Measurements from ENCODE around the gene NSG1. TPM values are rescaled to one million over a fixed set of nuclear protein-coding genes. Genes with fewer than 3 reads are reported as not detected.

Gene NSG1
- total RNA-seq, 3 donors from 2014 or later, result 0.48 to 7.3 (median 6.2) TPM

DNA sequence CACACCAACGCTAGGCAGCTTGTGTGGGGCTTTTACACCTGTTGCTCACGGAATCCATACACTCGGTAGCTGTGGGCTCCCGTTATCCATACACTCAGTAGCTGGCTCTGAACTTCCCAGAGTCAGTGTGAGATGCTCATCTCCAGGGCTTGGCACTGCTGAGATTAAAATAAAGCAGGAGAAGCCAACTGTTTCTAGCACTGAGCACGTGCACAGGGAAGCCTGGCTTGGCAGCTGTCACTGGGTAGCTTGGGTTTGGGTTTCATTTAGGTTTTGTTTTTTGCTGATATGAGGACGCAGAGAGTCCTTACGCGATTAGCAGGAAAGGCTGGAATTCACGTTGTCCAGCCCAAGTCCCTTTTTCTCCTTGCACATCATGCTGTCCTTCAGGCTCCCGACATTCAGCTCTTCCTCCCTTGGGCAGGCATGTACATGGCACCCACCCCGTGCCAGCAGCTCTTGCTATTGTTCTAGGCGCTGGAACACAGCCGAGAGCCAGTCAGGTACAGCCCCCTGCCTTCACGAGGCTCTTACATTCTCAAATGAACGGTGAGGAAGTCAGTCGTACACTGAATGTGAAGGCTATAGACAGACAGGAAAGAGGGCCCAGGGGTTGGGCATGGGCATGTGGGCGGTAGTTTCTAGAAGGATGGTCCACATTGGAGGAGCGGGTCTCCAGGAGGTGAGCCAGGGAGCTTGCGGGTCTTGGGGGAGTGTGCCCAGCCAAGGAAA lies 25.9 kb downstream of the NSG1 start:
- intact Hi-C loops (cut with DNase I; ENCODE audit: low total_unique reads), result no loop called here
- Histone ChIP-seq H3K4me3 (no peak overlapping the region), H3K27me3 (peaks cover 0 to 4% of the 10 kb centered on the region in 2 donors), H3K36me3 (no peaks in the 10 kb centered on the region), H3K27ac (no peak overlapping the region), H3K9me3 (no peaks in the 10 kb centered on the region), H3K4me1 (no peaks in the 10 kb centered on the region)
- DNase-seq (ENCODE audit: low spot score in 2 of 2), result no peak
- TF ChIP-seq CTCF (IDR thresholded peaks at IDR 0.05), result no peak

- peaks cover 0 to 4% of the 10 kb centered on the region in 2 donors for H3K27me3 ChIP-seq
- H3K27ac ChIP-seq, result no peak overlapping the region
- TF ChIP-seq POLR2A (IDR thresholded peaks at IDR 0.05) (no peak), POLR2AphosphoS5 (IDR thresholded peaks at IDR 0.05) (no peak), CTCF (IDR thresholded peaks at IDR 0.05) (no peak)
- H3K9me3 ChIP-seq, result no peaks in the 10 kb centered on the region
- intact Hi-C loops (cut with DNase I; ENCODE audit: low total_unique reads), result no loop called here
- H3K4me3 ChIP-seq, result no peak overlapping the region
- no peak for DNase-seq (ENCODE audit: low spot score in 2 of 2)
- H3K36me3 ChIP-seq, result no peaks in the 10 kb centered on the region
- H3K4me1 ChIP-seq, result no peaks in the 10 kb centered on the region
Measured at GRCh38 chr4:4413373-4413725, 26.4 kb downstream of the NSG1 start.

DNA sequence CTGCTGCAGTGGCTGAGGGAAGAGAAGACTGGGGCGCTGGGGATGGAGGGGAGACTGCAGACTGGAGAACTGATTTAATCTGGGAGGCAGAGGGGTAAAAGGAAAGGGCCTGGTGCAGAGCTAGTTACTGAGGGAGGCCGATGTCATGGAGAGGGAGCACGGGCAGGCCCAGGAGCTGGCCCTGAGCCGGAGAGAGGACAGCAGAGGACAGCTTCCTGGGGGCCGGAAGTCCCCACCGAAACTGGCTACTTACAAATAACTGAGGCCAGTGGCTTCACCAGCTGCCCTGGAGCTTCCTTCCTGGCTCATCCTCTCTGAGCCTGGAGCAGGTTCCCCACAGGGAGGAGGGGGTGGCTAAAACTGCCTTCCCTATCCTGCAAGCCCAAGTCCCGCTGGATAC lies 26.9 kb downstream of the NSG1 start:
- Histone ChIP-seq H3K9me3 (no peaks in the 10 kb centered on the region), H3K36me3 (no peaks in the 10 kb centered on the region), H3K27ac (no peak overlapping the region), H3K4me3 (no peak overlapping the region), H3K4me1 (no peaks in the 10 kb centered on the region), H3K27me3 (peaks cover 0 to 4% of the 10 kb centered on the region in 2 donors)
- intact Hi-C loops (cut with DNase I; ENCODE audit: low total_unique reads), result no loop called here
- DNase-seq (ENCODE audit: low spot score in 2 of 2), result peak in 1 of 2 donors; percentile 34
- no peak for TF ChIP-seq CTCF (IDR thresholded peaks at IDR 0.05)

DNA sequence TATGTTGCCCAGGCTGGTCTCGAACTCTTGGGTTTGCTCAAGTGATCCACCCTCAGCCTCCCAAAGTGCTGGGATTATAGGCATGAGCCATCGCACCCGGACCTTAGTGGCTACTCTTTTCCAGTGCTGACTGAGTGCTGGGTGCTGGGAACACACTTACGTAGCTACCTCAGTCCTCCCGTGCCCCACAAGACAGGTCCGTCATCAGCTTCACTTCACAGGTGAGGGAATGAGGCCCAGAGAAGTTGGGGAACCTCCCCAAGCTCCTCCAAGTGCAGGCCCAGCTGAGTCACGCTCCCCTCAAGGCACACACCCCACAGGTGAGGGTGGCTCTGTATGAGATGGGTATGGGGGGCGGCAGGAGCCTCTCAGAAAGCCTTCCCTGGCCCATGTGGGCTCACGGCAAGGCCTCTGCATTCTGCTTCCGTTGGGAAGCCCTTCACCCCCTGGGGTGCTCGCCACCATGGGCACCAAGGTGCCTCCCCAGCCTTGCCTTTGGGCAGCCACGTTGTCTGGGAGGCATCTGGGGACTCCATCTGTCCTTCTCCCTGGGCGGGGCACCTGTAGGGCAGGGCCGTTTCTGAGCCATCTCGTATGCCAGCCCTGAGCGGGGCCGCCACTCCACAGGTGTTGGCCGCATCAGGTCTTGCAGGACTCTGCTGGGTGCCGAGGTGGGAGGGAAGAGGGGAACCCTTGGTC lies 28.4 kb downstream of the NSG1 start:
- Histone ChIP-seq H3K27me3 (no peaks in the 10 kb centered on the region), H3K36me3 (no peaks in the 10 kb centered on the region), H3K9me3 (no peaks in the 10 kb centered on the region), H3K4me3 (no peak overlapping the region), H3K27ac (no peak overlapping the region), H3K4me1 (no peaks in the 10 kb centered on the region)
- TF ChIP-seq POLR2AphosphoS5 (IDR thresholded peaks at IDR 0.05) (no peak), CTCF (IDR thresholded peaks at IDR 0.05) (no peak), POLR2A (IDR thresholded peaks at IDR 0.05) (no peak)
- intact Hi-C loops (cut with DNase I; ENCODE audit: low total_unique reads), result no loop called here
- peak in 1 of 2 donors; percentile 34 for DNase-seq (ENCODE audit: low spot score in 2 of 2)
